A673 (cell line): ENCODE measurements around the gene CHRM3. TPM values are rescaled to one million over a fixed set of nuclear protein-coding genes. Genes with fewer than 3 reads are reported as not detected.

Experiments used
- Bru-seq: library from RNA; stranded (reverse); fragments of 400-500 nt; gene quantifications from one replicate; lab custom pipeline; 2021; lab: Mats Ljungman, UMichigan
- BruChase-seq, 2 experiments: library from RNA; stranded (reverse); fragments of 400-500 nt; gene quantifications; one replicate each; lab custom pipeline; 2021; lab: Mats Ljungman, UMichigan
- BruUV-seq: library from RNA; stranded (reverse); fragments of 400-500 nt; replicated peaks from 2 replicates; lab custom pipeline; 2021; lab: Mats Ljungman, UMichigan
- CTCF ChIA-PET: fragments of 300-600 bp; sonication (Branson Sonifier 250); formaldehyde crosslinking; loops from one replicate; lab custom pipeline; 2022; ENCODE audit warnings: antibody characterized with exemption; lab: Charles Lee
- POLR2A ChIA-PET: fragments of 300-600 bp; sonication (Branson Sonifier 250); formaldehyde crosslinking; loops from one replicate; lab custom pipeline; 2022; ENCODE audit warnings: antibody characterized with exemption; ENCODE audit not compliant: low non-redundant PET; lab: Charles Lee
- DNase-seq: peaks from one replicate; pipeline ENCODE4 v3.0.0-alpha.2; 2015; ENCODE audit warnings: low spot score
- H3K27ac ChIP-seq: fragments of 200-600 bp; sonication (generic); 2 replicates; pipeline ENCODE4 v1.5.1; 2016; ENCODE audit warnings: mixed run types, low read depth, mild to moderate bottlenecking, mixed read lengths, antibody characterized with exemption, low read length; ENCODE audit not compliant: poor library complexity, severe bottlenecking
- H3K27me3 ChIP-seq: fragments of 200-600 bp; sonication (generic); replicated peaks from 2 replicates; pipeline ENCODE4 v1.6.1; 2017; ENCODE audit warnings: mixed run types, low read depth, mild to moderate bottlenecking, mixed read lengths, antibody characterized with exemption, low read length; ENCODE audit not compliant: insufficient read depth, poor library complexity
- H3K36me3 ChIP-seq: fragments of 200-600 bp; sonication (generic); 2 replicates; pipeline ENCODE4 v1.6.1; 2016; ENCODE audit warnings: mixed run types, mild to moderate bottlenecking, mixed read lengths, antibody characterized with exemption, low read length; ENCODE audit not compliant: insufficient read depth, poor library complexity, severe bottlenecking
- H3K4me1 ChIP-seq: fragments of 200-600 bp; sonication (generic); 2 replicates; pipeline ENCODE4 v1.6.1; 2017; ENCODE audit warnings: mixed run types, mild to moderate bottlenecking, mixed read lengths, antibody characterized with exemption, low read length; ENCODE audit not compliant: insufficient read depth, poor library complexity, severe bottlenecking
- H3K4me3 ChIP-seq: fragments of 200-600 bp; sonication (generic); 2 replicates; pipeline ENCODE4 v1.5.1; 2016; ENCODE audit warnings: low read depth, mixed run types, mild to moderate bottlenecking, mixed read lengths, low read length; ENCODE audit not compliant: poor library complexity, severe bottlenecking
- H3K9me3 ChIP-seq: fragments of 200-600 bp; sonication (generic); 2 replicates; pipeline ENCODE4 v1.6.1; 2016; ENCODE audit warnings: mixed run types, low read depth, mild to moderate bottlenecking, mixed read lengths, antibody characterized with exemption, low read length; ENCODE audit not compliant: poor library complexity, severe bottlenecking
- CTCF ChIP-seq: fragments of 300-800, 200-600 bp; sonication (generic); conservative IDR thresholded peaks from 2 replicates; pipeline ENCODE4 v1.5.1; 2017; ENCODE audit warnings: low read depth, mild to moderate bottlenecking, antibody characterized with exemption, low read length, moderate library complexity, mixed read lengths
- EZH2 ChIP-seq: fragments of 200-600 bp; sonication (generic); IDR thresholded peaks from 2 replicates; pipeline ENCODE4 v1.6.1; 2017; ENCODE audit warnings: borderline replicate concordance, low read depth, mild to moderate bottlenecking, mixed read lengths, antibody characterized with exemption, low read length; ENCODE audit not compliant: poor library complexity, severe bottlenecking
- intact Hi-C: fragments of 100-400 bp; cut with micrococcal nuclease; formaldehyde crosslinking; loops from one replicate; pipeline ENCODE4 v1.10.0; 2022; ENCODE audit not compliant: unreplicated experiment
- long read RNA-seq: library from polyadenylated mRNA; stranded (forward); transcript quantifications from one replicate; pipeline ENCODE4 v2.0.0, GENCODE V29; 2022
- total RNA-seq: library from RNA; stranded (reverse); gene quantifications from 2 replicates; pipeline ENCODE4 v1.2.3, GENCODE V29; 2021

CHRM3 gene
- not detected in 2 replicates for total RNA-seq
- percentile 0 among the genes with signal in this experiment for Bru-seq, nascent RNA
- BruChase-seq, experiment 1, labeled RNA remaining after a 2-hour chase, result percentile 1 among the genes with signal in this experiment
- percentile 3 among the genes with signal in this experiment for BruChase-seq, experiment 2, labeled RNA remaining after a 6-hour chase
- long read RNA-seq, result 0 reads

GRCh38 chr1:239386453-239387303 lies at the start of gene CHRM3:
TSS of gene CHRM3 (plus strand) at chr1:239386568. CDS start at chr1:239907452, 520,884 bp downstream.
- DNase-seq, result no peak
- no peaks in the 10 kb centered on the region for H3K36me3 ChIP-seq
- no peak within 1 kb of the TSS for H3K4me3 ChIP-seq
- TF ChIP-seq EZH2, result no peak
- TF ChIP-seq CTCF, result no peak
- peaks cover 42% of the 10 kb centered on the region for H3K27me3 ChIP-seq
- H3K4me1 ChIP-seq, result no peaks in the 10 kb centered on the region
- CTCF ChIA-PET, result no interaction called here
- POLR2A ChIA-PET, result no interaction called here
- BruUV-seq, result no TSS peak
- no peaks in the 10 kb centered on the region for H3K9me3 ChIP-seq
- no peak within 1 kb of the TSS for H3K27ac ChIP-seq
- intact Hi-C loops, result no loop called here

- no peak for TF ChIP-seq CTCF
- no peak for TF ChIP-seq EZH2
- ChIA-PET CTCF (no interaction called here), POLR2A (no interaction called here)
- intact Hi-C loops, result no loop called here
- no peak overlapping the region for H3K4me3 ChIP-seq
- no peak for DNase-seq
- no TSS peak for BruUV-seq
- H3K4me1 ChIP-seq, result no peaks in the 10 kb centered on the region
- H3K27me3 ChIP-seq, result no peaks in the 10 kb centered on the region
- H3K9me3 ChIP-seq, result no peaks in the 10 kb centered on the region
- no peak overlapping the region for H3K27ac ChIP-seq
- no peaks in the 10 kb centered on the region for H3K36me3 ChIP-seq
Observed at GRCh38 chr1:239337799-239338430, 48.5 kb upstream of the CHRM3 start.

- Histone ChIP-seq H3K4me1 (no peaks in the 10 kb centered on the region), H3K4me3 (no peak overlapping the region), H3K36me3 (no peaks in the 10 kb centered on the region), H3K27ac (no peak overlapping the region), H3K9me3 (no peaks in the 10 kb centered on the region), H3K27me3 (no peaks in the 10 kb centered on the region)
- POLR2A ChIA-PET, result no interaction called here
- no TSS peak for BruUV-seq
- DNase-seq, result no peak
- CTCF ChIA-PET, result no interaction called here
- TF ChIP-seq CTCF (no peak), EZH2 (no peak)
- intact Hi-C loops, result no loop called here
Observed at GRCh38 chr1:239347776-239348175, 38.6 kb upstream of the CHRM3 start.
